BLaER1 (cell line): ENCODE data around the gene MLF2.

ENCODE experiments used
- H3K27ac ChIP-seq: shearing (Covaris generic); formaldehyde crosslinking; 2 replicates; pipeline ENCODE4 v1.8.1; 2022
- H3K27me3 ChIP-seq: shearing (Covaris generic); formaldehyde crosslinking; 2 replicates; pipeline ENCODE4 v1.8.1; 2022
- H3K36me3 ChIP-seq: shearing (Covaris generic); formaldehyde crosslinking; 2 replicates; pipeline ENCODE4 v1.8.1; 2022
- H3K4me1 ChIP-seq: shearing (Covaris generic); formaldehyde crosslinking; 2 replicates; pipeline ENCODE4 v1.8.1; 2022
- H3K4me2 ChIP-seq: shearing (Covaris generic); formaldehyde crosslinking; 2 replicates; pipeline ENCODE4 v1.8.1; 2022
- H3K4me3 ChIP-seq: shearing (Covaris generic); formaldehyde crosslinking; 2 replicates; pipeline ENCODE4 v1.8.1; 2022
- H3K9ac ChIP-seq: shearing (Covaris generic); formaldehyde crosslinking; 2 replicates; pipeline ENCODE4 v1.8.1; 2022
- H3K9me3 ChIP-seq: shearing (Covaris generic); formaldehyde crosslinking; 2 replicates; pipeline ENCODE4 v1.8.1; 2022
- H4K20me1 ChIP-seq: shearing (Covaris generic); formaldehyde crosslinking; 2 replicates; pipeline ENCODE4 v1.8.1; 2022
- Cebpa-rat ChIP-seq: shearing (Covaris generic); IDR thresholded peaks from 2 replicates; pipeline ENCODE4 v1.8.1; 2022

The MLF2 gene

DNA sequence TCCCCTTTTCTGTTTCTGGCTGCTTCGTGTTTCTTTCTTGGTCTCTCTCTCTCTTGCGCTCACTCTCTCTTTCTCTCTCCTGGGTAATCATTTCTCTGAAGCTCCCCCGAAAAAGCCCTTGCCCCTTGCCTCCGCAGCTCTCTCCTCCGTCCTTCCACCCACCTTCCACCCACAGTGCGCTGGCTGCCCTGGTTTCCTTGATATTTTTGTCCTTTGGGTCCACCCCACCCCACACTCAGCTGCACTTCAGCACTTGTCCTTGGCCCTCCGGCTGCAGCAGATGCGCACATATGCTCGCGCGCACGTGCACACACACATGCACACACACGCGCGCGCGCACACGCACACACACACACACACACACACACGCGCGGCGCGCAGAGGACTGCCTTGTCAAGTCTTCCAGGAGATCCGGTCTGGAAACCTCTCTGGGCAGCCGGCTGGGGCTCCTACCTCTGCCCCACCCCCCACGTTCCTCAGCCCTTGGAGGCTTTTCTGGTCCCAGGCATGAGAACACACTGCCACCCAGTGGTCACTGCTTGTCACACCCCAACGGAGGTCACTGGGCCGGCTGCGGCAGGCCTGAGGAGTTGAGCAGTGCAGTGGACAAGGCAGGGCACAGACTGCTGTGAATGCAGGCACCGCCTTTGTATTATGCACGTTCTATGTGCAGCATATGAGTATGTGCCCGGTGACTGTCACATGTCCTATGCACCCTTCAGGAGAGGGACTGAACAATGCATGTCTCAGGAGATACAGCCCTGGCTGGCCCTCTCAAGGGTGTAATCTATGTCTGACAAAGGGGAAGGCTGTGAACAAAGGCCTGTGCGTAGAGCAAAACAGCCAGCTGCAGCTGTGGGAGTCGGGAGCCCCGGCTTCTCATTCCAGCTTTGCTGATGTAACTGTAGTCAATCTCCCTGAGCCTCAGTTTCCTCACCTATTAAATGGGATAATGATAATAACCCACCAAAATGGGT lies 25.9 kb upstream of the MLF2 start:
- Histone ChIP-seq H4K20me1 (peaks cover 29% of the 10 kb centered on the region; the same call in 1 of the 2 replicates), H3K27ac (no peak overlapping the region), H3K4me3 (peak overlapping the region; percentile 60), H3K9me3 (no peaks in the 10 kb centered on the region), H3K4me1 (peaks cover 60% of the 10 kb centered on the region), H3K9ac (no peak overlapping the region), H3K4me2 (peak overlapping the region; percentile 86), H3K36me3 (no peaks in the 10 kb centered on the region), H3K27me3 (peaks cover 89% of the 10 kb centered on the region)
- TF ChIP-seq Cebpa-rat: no peak

DNA sequence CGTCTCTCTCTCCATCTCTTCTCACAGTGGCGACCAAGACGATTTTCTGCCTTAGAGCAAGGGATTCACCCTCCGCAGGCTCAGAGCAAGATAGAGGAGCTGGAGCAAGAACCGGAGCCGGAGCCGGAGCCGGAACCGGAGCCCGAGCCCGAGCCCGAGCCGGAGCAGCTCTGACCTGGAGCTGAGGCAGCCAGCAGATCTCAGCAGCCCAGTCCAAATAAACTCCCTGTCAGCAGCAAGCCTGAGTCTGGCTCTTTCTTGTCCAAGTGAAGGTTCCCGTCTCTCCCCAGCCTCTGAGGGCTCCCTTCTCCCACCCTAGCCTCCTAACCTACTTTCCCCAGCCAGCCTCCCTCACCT lies 25.3 kb upstream of the MLF2 start:
- peaks cover 29% of the 10 kb centered on the region; the same call in 1 of the 2 replicates for H4K20me1 ChIP-seq
- peaks cover 54% of the 10 kb centered on the region for H3K4me1 ChIP-seq
- no peak overlapping the region for H3K9ac ChIP-seq
- H3K27me3 ChIP-seq: peaks cover 89% of the 10 kb centered on the region
- H3K4me3 ChIP-seq: peak overlapping the region; percentile 60
- H3K4me2 ChIP-seq: peak overlapping the region; percentile 86
- no peak overlapping the region for H3K27ac ChIP-seq
- no peaks in the 10 kb centered on the region for H3K36me3 ChIP-seq
- TF ChIP-seq Cebpa-rat: no peak
- no peaks in the 10 kb centered on the region for H3K9me3 ChIP-seq

- Histone ChIP-seq H3K9ac (no peak overlapping the region), H3K4me1 (peaks cover 54% of the 10 kb centered on the region), H3K4me2 (no peak overlapping the region; the same call in 1 of the 2 replicates), H3K27me3 (peaks cover 89% of the 10 kb centered on the region), H3K9me3 (no peaks in the 10 kb centered on the region), H4K20me1 (peaks cover 32% of the 10 kb centered on the region; the same call in 1 of the 2 replicates), H3K4me3 (no peak overlapping the region), H3K36me3 (no peaks in the 10 kb centered on the region), H3K27ac (no peak overlapping the region)
- TF ChIP-seq Cebpa-rat: no peak
Measured at GRCh38 chr12:6777386-6777785, 24.4 kb upstream of the MLF2 start.

GRCh38 chr12:6775185-6776174 lies 22.5 kb upstream of the MLF2 start:
- H3K4me2 ChIP-seq: no peak overlapping the region
- H3K27me3 ChIP-seq: peaks cover 95% of the 10 kb centered on the region
- H3K27ac ChIP-seq: no peak overlapping the region
- H4K20me1 ChIP-seq: peaks cover 47% of the 10 kb centered on the region; the same call in 1 of the 2 replicates
- H3K4me1 ChIP-seq: peaks cover 39% of the 10 kb centered on the region
- no peaks in the 10 kb centered on the region for H3K36me3 ChIP-seq
- no peaks in the 10 kb centered on the region for H3K9me3 ChIP-seq
- H3K4me3 ChIP-seq: no peak overlapping the region
- no peak for TF ChIP-seq Cebpa-rat
- H3K9ac ChIP-seq: no peak overlapping the region

DNA sequence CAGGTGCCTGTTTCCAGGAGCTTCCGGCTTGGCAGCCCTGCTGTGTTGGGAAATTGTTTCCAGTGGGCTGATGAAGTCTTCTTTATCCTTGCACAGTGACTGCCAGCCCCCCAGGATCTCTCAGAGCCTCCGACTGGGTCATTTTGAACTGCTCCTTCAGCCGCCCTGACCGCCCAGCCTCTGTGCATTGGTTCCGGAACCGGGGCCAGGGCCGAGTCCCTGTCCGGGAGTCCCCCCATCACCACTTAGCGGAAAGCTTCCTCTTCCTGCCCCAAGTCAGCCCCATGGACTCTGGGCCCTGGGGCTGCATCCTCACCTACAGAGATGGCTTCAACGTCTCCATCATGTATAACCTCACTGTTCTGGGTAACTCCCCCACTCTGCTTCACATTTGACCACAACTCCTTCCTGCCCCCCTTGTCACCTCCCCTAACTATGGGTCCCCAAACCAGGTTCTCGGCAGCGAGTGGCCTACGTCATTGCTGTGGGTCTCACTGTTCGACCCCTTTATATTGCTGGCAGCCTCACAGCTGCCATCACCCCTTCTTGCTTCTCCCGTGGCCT lies 21.6 kb upstream of the MLF2 start:
- H3K4me1 ChIP-seq: peaks cover 30% of the 10 kb centered on the region
- H4K20me1 ChIP-seq: peaks cover 52% of the 10 kb centered on the region
- TF ChIP-seq Cebpa-rat: no peak
- H3K4me2 ChIP-seq: no peak overlapping the region
- H3K9ac ChIP-seq: no peak overlapping the region
- no peak overlapping the region for H3K4me3 ChIP-seq
- H3K9me3 ChIP-seq: no peaks in the 10 kb centered on the region
- no peaks in the 10 kb centered on the region for H3K36me3 ChIP-seq
- H3K27ac ChIP-seq: no peak overlapping the region
- peaks cover 95% of the 10 kb centered on the region for H3K27me3 ChIP-seq

DNA sequence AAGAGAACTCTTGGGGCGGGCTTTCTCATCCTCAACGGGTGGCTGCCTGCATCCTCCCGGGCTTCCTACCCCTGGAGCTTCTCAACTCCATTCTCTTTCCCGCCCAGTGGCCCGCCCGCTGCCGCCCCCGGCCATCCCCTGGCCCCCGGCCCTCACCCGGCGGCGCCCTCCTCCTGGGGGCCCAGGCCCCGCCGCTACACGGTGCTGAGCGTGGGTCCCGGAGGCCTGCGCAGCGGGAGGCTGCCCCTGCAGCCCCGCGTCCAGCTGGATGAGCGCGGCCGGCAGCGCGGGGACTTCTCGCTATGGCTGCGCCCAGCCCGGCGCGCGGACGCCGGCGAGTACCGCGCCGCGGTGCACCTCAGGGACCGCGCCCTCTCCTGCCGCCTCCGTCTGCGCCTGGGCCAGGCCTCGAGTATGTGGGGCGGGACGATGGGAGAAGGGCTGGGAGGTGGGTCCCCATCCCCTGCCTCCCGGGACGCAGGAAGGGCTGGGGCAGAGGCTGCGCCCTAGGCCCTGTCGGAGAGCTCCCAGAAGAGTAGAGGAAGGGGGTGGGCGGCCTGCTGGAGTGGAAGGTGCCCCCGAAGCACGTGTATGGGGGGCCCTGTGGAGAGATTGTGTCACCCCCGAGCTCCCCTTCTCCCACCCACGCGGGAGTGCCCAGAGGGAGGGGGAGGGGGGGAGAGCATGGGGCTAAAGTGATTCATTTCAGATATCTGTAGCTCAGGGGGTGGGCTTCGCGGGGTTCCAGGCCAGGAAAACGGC lies 20.8 kb upstream of the MLF2 start:
- peaks cover 60% of the 10 kb centered on the region for H4K20me1 ChIP-seq
- no peak for TF ChIP-seq Cebpa-rat
- no peak overlapping the region for H3K9ac ChIP-seq
- H3K27ac ChIP-seq: no peak overlapping the region
- peaks cover 30% of the 10 kb centered on the region for H3K4me1 ChIP-seq
- H3K4me2 ChIP-seq: no peak overlapping the region
- no peaks in the 10 kb centered on the region for H3K9me3 ChIP-seq
- H3K36me3 ChIP-seq: no peaks in the 10 kb centered on the region
- peaks cover 100% of the 10 kb centered on the region for H3K27me3 ChIP-seq
- H3K4me3 ChIP-seq: no peak overlapping the region

DNA sequence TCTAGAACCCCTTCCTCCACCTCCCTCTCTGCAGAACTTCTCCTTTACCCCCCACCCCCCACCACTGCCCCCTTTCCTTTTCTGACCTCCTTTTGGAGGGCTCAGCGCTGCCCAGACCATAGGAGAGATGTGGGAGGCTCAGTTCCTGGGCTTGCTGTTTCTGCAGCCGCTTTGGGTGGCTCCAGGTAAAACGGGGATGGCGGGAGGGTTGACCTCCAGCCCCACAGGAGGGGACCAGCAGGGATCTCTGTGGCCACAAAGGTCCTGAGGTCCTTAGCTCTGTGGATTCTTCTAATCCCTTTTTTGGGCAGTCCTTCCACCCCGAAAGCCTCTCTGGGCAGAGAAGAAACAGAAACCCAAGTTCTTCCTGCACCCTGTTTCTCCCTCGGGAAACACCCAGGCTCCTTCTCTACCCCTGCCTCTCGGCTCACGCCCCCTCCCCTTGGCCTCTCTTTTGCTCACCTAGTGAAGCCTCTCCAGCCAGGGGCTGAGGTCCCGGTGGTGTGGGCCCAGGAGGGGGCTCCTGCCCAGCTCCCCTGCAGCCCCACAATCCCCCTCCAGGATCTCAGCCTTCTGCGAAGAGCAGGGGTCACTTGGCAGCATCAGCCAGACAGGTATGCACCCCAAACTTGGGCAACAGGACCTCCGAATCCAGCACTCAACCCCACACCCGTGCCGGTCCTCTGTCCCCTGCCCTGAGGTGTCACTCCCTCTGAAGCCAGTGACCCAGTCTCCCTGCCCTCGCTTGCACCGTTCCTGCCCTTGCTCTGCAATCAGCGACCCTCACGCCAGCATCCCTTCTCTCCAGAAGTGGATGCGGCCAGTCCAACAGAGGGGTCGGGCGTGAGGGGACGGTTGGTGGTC lies 20.0 kb upstream of the MLF2 start:
- no peak for TF ChIP-seq Cebpa-rat
- Histone ChIP-seq H3K27me3 (peaks cover 100% of the 10 kb centered on the region), H3K9ac (no peak overlapping the region), H3K36me3 (no peaks in the 10 kb centered on the region), H3K27ac (no peak overlapping the region), H3K4me1 (peaks cover 22% of the 10 kb centered on the region), H3K9me3 (no peaks in the 10 kb centered on the region), H3K4me3 (no peak overlapping the region), H3K4me2 (no peak overlapping the region; the same call in 1 of the 2 replicates), H4K20me1 (peaks cover 64% of the 10 kb centered on the region)

GRCh38 chr12:6772331-6772695 lies 19.4 kb upstream of the MLF2 start, which contains the start of gene LAG3:
Gene LAG3, plus strand, starts transcription at chr12:6772520. Its CDS starts 333 bp downstream, at chr12:6772853.
- Histone ChIP-seq H3K27me3 (peaks cover 100% of the 10 kb centered on the region), H3K9ac (no peak within 1 kb of the TSS), H3K4me2 (no peak within 1 kb of the TSS; the same call in 1 of the 2 replicates), H3K4me1 (peaks cover 24% of the 10 kb centered on the region), H3K36me3 (no peaks in the 10 kb centered on the region), H4K20me1 (peaks cover 64% of the 10 kb centered on the region), H3K4me3 (no peak within 1 kb of the TSS), H3K9me3 (no peaks in the 10 kb centered on the region), H3K27ac (no peak within 1 kb of the TSS)
- no peak for TF ChIP-seq Cebpa-rat
